Prostate gland (tissue), 2 donors: ENCODE measurements around the gene TTYH1. TPM values are rescaled to one million over a fixed set of nuclear protein-coding genes. Genes with fewer than 3 reads are reported as not detected.

Experiments used
- DNase-seq: peaks from one replicate; pipeline ENCODE4 v3.0.0-alpha.2; 2019; ENCODE audit warnings: low spot score
- H3K27ac ChIP-seq, 2 donors: fragments of 200-600 bp; sonication (generic); 2 replicates each; pipeline ENCODE4 v1.5.1; 2017 to 2019
- H3K27me3 ChIP-seq: fragments of 200-600 bp; sonication (generic); replicated peaks from 2 replicates; pipeline ENCODE4 v1.5.1; 2019; ENCODE audit not compliant: insufficient read depth
- H3K36me3 ChIP-seq, 2 donors: fragments of 200-600 bp; sonication (generic); 1 replicate in 1 of 2; 2 replicates in 1 of 2; pipeline versions ENCODE4 v1.5.1 to v1.8.1; 2017 to 2019
- H3K4me1 ChIP-seq: fragments of 200-600 bp; sonication (generic); replicated peaks from 2 replicates; pipeline ENCODE4 v1.5.1; 2019
- H3K4me3 ChIP-seq, 2 donors: fragments of 200-600 bp; sonication (generic); 2 replicates each; pipeline ENCODE4 v1.5.1; 2017 to 2019
- H3K9me3 ChIP-seq: fragments of 200-600 bp; sonication (generic); 2 replicates; pipeline ENCODE4 v1.5.1; 2017
- POLR2A ChIP-seq: fragments of 450-650 bp; IDR thresholded peaks from one replicate; pipeline ENCODE4 v1.6.1; 2016; ENCODE audit warnings: antibody characterized with exemption, mild to moderate bottlenecking
- POLR2AphosphoS5 ChIP-seq: sonication (generic); formaldehyde crosslinking; IDR thresholded peaks from one replicate; pipeline ENCODE4 v1.6.1; 2017; ENCODE audit warnings: antibody characterized with exemption
- WGBS: methylation state at CpG from one replicate; pipeline ENCODE4 v1.1.5; 2018; 5-methylcytosine and 5-hydroxymethylcytosine counted together
- intact Hi-C: fragments of 100-400 bp; cut with DNase I; formaldehyde crosslinking; loops from one replicate; pipeline ENCODE4 v1.14.2; 2022
- total RNA-seq, 2 donors: library from RNA; depleted of rRNA; stranded (reverse); fragments of >200 nt; gene quantifications; one replicate each; pipeline ENCODE4 v1.1.0, GENCODE V29; 2016
- TF ChIP-seq, protein P1 (sequence below), 4 experiments: fragments of 200-600 bp in 2 of 4; fragments of 450-650 bp in 2 of 4; sonication (generic) in 2 of 4; IDR thresholded peaks; 1 replicate in 3 of 4; 2 replicates in 1 of 4; pipeline ENCODE4 v1.5.1; 2016 to 2019; ENCODE audit warnings: antibody characterized with exemption in 4 of 4, mild to moderate bottlenecking in 2 of 4, moderate library complexity in 2 of 4

The TTYH1 gene
- total RNA-seq, 2 donors from 2014 or later: 1.8 to 136 TPM

DNA sequence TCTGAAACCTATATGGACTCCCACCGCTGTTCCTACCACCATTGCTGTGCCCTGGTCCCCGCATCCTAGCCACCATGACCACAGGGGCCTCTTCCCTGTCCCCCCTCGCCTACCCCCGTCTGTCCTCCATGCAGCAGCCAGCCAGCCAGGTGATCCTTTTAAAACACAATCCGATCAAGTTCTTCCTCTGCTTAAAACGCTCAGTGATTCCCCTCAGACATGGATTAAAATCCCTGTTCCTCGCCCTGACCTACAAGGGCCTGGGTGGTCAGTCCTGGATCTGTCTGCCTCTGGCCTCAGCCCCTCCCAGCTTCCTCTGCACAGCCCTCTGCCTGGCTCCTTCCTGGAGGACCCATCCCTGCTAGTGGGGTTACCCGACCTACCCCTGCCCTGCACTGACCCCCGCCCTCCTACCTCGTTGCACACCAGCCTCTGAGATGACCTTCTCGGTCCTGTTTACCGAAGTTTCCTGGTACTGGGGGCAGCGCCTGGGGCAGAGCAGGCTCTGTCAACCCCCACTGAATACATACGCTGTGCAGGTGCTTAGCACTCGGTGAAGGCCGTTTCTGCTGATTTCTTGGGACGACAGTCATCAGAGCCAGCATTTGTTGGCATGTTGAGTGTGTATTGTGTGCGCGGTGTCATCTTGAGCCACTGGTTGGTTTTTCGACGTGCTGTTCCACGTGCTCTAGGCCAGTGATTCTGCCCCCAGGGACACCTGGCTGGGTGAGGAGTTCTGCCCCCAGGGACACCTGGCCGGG lies 19.0 kb downstream of the TTYH1 start:
- Histone ChIP-seq H3K4me3 (no peak overlapping the region), H3K27me3 (no peaks in the 10 kb centered on the region), H3K4me1 (peaks cover 7% of the 10 kb centered on the region), H3K36me3 (no peaks in the 10 kb centered on the region), H3K9me3 (no peaks in the 10 kb centered on the region), H3K27ac (no peak overlapping the region)
- intact Hi-C loops: no loop called here
- WGBS: 60% methylated on average over 22 of the region's 23 CpGs
- no peak for DNase-seq
- TF ChIP-seq, protein P1, sequence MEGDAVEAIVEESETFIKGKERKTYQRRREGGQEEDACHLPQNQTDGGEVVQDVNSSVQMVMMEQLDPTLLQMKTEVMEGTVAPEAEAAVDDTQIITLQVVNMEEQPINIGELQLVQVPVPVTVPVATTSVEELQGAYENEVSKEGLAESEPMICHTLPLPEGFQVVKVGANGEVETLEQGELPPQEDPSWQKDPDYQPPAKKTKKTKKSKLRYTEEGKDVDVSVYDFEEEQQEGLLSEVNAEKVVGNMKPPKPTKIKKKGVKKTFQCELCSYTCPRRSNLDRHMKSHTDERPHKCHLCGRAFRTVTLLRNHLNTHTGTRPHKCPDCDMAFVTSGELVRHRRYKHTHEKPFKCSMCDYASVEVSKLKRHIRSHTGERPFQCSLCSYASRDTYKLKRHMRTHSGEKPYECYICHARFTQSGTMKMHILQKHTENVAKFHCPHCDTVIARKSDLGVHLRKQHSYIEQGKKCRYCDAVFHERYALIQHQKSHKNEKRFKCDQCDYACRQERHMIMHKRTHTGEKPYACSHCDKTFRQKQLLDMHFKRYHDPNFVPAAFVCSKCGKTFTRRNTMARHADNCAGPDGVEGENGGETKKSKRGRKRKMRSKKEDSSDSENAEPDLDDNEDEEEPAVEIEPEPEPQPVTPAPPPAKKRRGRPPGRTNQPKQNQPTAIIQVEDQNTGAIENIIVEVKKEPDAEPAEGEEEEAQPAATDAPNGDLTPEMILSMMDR (IDR thresholded peaks at IDR 0.05): no peak
- TF ChIP-seq POLR2A (no peak), POLR2AphosphoS5 (no peak)

DNA sequence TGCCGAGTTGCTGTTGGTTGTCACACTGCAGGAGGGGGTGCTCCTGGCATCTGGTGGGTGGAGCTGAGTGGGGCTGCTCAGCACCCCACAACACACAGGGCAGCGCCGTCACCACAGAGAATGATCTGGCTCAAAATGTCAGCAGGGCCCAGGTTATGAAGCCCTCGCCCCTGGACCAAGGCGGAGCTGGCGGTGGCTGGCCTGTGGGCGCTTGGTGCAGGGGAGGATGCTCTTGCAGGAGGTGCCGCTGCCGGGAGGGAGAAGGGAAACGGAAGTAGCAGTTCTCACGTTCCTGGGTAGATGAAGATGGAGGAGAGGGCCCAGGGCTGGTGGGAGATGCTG lies 19.6 kb downstream of the TTYH1 start:
- H3K27me3 ChIP-seq: no peaks in the 10 kb centered on the region
- intact Hi-C loops: no loop called here
- H3K36me3 ChIP-seq: no peaks in the 10 kb centered on the region
- no peak for DNase-seq
- 65% methylated on average over 10 of the region's 11 CpGs for WGBS
- peaks cover 7% of the 10 kb centered on the region for H3K4me1 ChIP-seq
- TF ChIP-seq POLR2A (no peak), POLR2AphosphoS5 (no peak)
- TF ChIP-seq, protein P1 (IDR thresholded peaks at IDR 0.05): no peak
- H3K27ac ChIP-seq: no peak overlapping the region
- H3K4me3 ChIP-seq: no peak overlapping the region
- no peaks in the 10 kb centered on the region for H3K9me3 ChIP-seq

- Histone ChIP-seq H3K4me3 (no peak overlapping the region), H3K27ac (no peak overlapping the region), H3K4me1 (peaks cover 6% of the 10 kb centered on the region), H3K9me3 (no peaks in the 10 kb centered on the region), H3K36me3 (no peaks in the 10 kb centered on the region), H3K27me3 (no peaks in the 10 kb centered on the region)
- DNase-seq: no peak
- intact Hi-C loops: no loop called here
- 40% methylated on average over 16 of the region's 16 CpGs for WGBS
- TF ChIP-seq, protein P1 (IDR thresholded peaks at IDR 0.05): no peak
- TF ChIP-seq POLR2A: no peak
- no peak for TF ChIP-seq POLR2AphosphoS5
These were observed 20.3 kb downstream of the TTYH1 start for GRCh38 chr19:54435551-54436016.

DNA sequence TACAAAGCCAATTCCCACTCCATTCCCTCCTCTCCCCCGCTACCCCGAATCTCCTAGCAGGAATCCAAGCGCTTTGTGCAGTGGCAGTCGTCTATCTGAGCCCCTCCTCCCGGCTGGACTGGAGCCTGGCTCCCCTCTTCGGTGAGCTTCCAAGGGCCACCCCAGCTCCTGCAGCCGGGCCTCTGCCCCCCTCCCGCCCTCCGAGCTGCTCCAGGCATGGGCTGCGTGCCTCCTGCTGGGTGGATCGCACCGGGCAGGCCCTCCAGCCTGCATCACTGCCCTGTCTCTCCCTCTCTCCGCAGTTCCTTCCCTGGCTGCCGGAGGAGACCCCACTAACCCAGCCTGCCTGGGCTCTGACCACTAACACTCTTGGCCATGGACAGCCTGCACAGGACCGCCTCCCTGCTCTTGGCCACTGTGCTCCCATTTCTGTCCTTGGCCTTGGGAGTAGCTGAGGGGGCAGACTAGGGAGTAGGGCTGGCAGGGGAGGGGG lies 20.8 kb downstream of the TTYH1 start:
- intact Hi-C loops: no loop called here
- Histone ChIP-seq H3K4me3 (no peak overlapping the region), H3K36me3 (no peaks in the 10 kb centered on the region), H3K4me1 (peaks cover 2% of the 10 kb centered on the region), H3K27me3 (no peaks in the 10 kb centered on the region), H3K27ac (no peak overlapping the region), H3K9me3 (no peaks in the 10 kb centered on the region)
- DNase-seq: no peak
- TF ChIP-seq, protein P1 (IDR thresholded peaks at IDR 0.05): no peak
- TF ChIP-seq POLR2A: no peak
- 36% methylated on average over 15 of the region's 15 CpGs for WGBS
